ENCODE measurements around the gene CAVIN2.

DNA sequence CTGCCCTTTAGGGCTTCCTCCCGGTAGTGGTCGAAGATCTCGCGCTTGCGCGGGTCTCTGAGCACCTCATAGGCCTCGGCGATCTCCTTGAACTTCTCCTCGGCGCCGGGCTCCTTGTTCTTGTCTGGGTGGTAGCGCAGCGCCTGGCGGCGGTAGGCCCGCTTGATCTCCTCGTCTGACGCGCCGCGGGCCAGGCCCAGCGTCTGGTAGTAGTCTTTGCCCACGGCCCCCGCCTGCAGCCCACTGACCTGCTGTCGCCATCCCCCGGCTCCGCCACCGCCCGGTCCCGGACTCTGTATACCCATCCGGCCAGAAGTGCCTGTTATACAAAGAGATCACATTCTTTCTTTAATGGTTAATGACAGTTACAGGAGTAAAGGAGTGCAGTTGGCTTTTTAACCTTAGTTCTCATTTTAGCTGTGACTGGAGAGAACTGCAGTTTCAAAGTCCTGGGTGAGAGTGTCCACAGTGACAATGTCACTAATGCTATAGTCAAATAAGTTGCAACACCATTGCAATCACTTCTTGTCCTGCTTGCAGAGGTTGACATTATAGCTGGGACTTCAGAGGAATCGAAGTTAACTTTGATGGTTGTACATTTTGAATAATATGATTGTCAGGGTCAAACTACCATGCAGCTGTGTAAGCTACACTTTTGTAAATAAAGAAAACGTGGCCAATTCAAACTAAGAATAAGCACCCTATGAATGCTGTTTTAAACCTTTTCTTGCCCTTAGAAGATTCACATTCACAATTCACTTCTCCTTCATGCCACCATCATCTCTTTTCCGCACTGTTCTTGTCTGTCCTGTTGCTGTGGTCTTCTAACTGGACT is 35.3 kb upstream of the CAVIN2 start:
- TF ChIP-seq, protein P1, sequence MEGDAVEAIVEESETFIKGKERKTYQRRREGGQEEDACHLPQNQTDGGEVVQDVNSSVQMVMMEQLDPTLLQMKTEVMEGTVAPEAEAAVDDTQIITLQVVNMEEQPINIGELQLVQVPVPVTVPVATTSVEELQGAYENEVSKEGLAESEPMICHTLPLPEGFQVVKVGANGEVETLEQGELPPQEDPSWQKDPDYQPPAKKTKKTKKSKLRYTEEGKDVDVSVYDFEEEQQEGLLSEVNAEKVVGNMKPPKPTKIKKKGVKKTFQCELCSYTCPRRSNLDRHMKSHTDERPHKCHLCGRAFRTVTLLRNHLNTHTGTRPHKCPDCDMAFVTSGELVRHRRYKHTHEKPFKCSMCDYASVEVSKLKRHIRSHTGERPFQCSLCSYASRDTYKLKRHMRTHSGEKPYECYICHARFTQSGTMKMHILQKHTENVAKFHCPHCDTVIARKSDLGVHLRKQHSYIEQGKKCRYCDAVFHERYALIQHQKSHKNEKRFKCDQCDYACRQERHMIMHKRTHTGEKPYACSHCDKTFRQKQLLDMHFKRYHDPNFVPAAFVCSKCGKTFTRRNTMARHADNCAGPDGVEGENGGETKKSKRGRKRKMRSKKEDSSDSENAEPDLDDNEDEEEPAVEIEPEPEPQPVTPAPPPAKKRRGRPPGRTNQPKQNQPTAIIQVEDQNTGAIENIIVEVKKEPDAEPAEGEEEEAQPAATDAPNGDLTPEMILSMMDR (conservative IDR thresholded peaks at IDR 0.05; ENCODE audit: low read length), result no peak
- TF ChIP-seq EZH2phosphoT487 (IDR thresholded peaks at IDR 0.05; ENCODE audit: borderline replicate concordance), result no peak
